ENCODE results near the gene FRMD4B.

Gene FRMD4B

DNA sequence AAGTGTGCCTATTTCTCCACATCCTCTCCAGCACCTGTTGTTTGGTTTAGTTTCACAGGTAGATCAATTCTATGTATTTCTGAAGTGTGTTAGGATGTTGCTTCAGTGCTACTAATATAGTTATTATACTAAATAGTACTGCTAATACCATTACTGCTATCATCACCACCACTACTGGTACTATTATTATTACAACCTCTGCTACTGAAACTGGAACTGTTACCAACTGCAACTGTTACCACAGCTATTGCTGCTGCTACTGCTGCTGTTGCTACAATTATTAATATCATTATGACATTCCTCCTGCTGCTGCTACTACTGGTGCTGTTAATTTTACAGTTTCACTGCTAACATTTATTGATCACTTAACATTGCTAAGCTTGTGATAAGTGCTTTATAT is 255.2 kb downstream of the FRMD4B start:
- H3K4me3 ChIP-seq (ENCODE audit: low read depth, low read length) = no peak overlapping the region
- TF ChIP-seq, protein P1, sequence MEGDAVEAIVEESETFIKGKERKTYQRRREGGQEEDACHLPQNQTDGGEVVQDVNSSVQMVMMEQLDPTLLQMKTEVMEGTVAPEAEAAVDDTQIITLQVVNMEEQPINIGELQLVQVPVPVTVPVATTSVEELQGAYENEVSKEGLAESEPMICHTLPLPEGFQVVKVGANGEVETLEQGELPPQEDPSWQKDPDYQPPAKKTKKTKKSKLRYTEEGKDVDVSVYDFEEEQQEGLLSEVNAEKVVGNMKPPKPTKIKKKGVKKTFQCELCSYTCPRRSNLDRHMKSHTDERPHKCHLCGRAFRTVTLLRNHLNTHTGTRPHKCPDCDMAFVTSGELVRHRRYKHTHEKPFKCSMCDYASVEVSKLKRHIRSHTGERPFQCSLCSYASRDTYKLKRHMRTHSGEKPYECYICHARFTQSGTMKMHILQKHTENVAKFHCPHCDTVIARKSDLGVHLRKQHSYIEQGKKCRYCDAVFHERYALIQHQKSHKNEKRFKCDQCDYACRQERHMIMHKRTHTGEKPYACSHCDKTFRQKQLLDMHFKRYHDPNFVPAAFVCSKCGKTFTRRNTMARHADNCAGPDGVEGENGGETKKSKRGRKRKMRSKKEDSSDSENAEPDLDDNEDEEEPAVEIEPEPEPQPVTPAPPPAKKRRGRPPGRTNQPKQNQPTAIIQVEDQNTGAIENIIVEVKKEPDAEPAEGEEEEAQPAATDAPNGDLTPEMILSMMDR (IDR thresholded peaks at IDR 0.05; ENCODE audit: borderline replicate concordance, insufficient read depth, low read depth, low read length) = no peak

DNA sequence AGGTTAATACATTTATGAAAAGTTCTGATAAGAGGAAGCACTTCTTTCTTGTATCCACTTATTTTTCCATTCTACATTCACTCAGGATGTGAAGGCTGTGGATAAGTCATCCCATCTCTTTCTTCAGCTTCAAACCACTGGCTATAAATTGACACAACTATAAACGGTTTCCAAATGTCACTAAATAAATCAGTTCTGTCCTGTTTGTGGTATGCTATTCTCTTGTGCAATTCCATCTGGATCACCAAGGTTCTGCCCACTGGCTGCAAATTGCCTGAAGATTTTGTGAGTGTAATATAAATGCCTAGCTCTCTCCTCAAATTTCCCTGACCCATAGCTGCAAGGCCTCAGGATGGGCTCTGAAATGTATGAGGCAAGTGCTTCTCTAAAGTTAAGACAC is 256.4 kb downstream of the FRMD4B start:
- TF ChIP-seq, protein P1 (IDR thresholded peaks at IDR 0.05; ENCODE audit: borderline replicate concordance, insufficient read depth, low read depth, low read length) = no peak
- H3K4me3 ChIP-seq (ENCODE audit: low read depth, low read length) = no peak overlapping the region

DNA sequence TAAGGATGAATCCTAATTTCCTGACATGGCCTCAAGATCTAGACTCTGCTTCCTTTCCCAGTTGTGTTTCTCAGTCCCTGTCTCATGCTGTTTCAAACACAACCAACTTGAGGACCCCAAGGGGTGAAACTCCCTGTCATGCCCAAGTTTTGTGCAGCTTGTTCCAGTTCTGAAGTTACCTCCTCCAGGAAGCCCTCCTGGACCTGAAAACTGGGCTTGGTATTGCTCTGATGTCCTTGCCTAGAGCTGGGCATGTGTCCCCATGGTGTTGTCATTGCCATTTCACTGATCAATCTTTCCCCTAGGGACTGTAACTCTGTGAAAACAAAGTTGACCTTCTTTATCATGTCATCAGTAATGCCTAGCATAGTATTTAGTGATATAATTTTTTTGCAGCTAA is 257.4 kb downstream of the FRMD4B start:
- no peak overlapping the region for H3K4me3 ChIP-seq (ENCODE audit: low read depth, low read length)
- TF ChIP-seq, protein P1 (IDR thresholded peaks at IDR 0.05; ENCODE audit: borderline replicate concordance, insufficient read depth, low read depth, low read length) = no peak

DNA sequence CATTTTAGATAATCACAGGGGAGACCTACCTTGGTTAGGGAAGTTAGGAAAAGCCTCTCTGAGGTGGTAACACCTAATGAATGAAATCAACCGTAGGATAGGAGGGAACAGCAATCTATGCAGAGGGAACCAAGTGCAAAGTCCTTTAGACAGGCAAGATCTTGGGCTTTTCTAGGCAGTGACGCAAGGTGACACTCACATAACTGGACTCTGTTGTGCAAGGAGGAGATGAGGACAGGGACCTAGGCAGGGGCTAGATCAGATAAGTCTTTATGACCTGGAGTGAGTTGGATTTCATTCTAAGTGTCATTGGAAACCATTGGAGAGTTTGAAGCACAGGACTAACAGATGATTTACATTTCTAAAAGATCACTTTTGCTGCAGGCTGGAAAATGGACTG is 258.9 kb downstream of the FRMD4B start:
- TF ChIP-seq, protein P1 (IDR thresholded peaks at IDR 0.05; ENCODE audit: borderline replicate concordance, insufficient read depth, low read depth, low read length) = no peak
- H3K4me3 ChIP-seq (ENCODE audit: low read depth, low read length) = no peak overlapping the region

DNA sequence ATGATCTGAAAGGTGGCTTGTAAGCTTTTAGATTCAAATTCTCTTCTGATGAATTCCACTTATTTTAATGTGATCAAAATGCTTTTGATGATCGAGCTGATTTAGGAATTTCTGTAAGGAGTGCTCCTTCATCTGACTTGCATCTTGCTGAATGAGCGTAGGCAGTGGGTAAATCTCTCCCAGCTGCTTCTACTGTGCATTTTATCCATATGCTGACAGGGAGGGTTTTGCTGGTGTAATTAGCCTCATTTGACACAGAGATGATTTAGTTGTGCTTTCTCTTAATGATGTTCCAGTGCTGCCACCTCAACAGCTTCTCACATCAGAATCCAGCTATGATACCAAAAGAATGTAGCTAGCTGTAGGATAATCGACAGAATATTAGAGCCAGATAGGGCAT is 259.7 kb downstream of the FRMD4B start:
- no peak overlapping the region for H3K4me3 ChIP-seq (ENCODE audit: low read depth, low read length)
- TF ChIP-seq, protein P1 (IDR thresholded peaks at IDR 0.05; ENCODE audit: borderline replicate concordance, insufficient read depth, low read depth, low read length) = no peak

DNA sequence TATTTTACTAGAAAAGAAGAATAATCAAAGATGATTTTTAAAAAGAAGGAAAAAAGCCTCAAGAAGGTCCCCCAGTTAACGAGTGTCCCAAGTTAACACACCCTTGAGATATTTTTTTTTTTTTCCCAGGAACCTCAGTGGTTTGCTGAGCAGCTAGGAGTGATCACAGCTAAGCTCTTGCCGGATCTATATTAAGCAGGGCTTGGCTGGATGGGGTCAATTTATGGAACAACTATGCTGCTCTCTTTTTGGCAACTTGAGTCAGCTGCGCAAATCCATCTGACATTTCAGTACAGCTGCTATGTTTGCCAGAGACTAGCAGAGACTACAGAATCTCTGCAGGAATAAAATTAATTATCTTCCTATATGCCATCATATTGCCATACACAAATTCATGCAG is 263.5 kb downstream of the FRMD4B start, which contains the start of gene LMOD3:
Gene LMOD3 (minus strand): TSS at position 193 of the 400 bp plus-strand sequence. CDS start 209 bp downstream, outside the sequence.
- TF ChIP-seq, protein P1 (IDR thresholded peaks at IDR 0.05; ENCODE audit: borderline replicate concordance, insufficient read depth, low read depth, low read length) = no peak
- no peak within 1 kb of the TSS for H3K4me3 ChIP-seq (ENCODE audit: low read depth, low read length)

DNA sequence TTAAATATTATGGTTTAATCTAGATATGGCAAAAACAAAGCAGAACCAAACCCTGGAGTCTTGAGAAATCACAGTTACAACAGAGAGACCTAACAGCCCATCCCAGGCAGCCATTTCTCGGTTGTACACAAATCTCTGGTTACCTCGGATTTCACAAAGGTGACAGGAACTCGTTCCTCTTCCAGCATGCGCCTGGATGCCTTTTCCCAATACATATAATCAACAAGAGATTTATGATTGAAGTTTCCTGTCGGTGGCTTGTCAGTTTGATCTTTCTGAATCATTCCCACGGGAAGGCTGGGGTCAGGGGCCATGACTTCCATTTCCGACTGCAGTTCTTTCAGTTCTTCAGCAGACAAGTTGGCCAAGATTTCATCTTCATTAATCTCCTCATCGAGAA is 263.9 kb downstream of the FRMD4B start:
- TF ChIP-seq, protein P1 (IDR thresholded peaks at IDR 0.05; ENCODE audit: borderline replicate concordance, insufficient read depth, low read depth, low read length) = no peak

More for the DNA sequence above, 263.9 kb downstream of the FRMD4B start:
- no peak overlapping the region for H3K4me3 ChIP-seq (ENCODE audit: low read depth, low read length)

Data from GM12875 (cell line).